ENCODE results near the gene GALK1. TPM values are rescaled to one million over a fixed set of nuclear protein-coding genes. Genes with fewer than 3 reads are reported as not detected.

Gene GALK1
- total and polyA plus RNA-seq, 4 donors = 23.0 to 70.5 (median 44.0) TPM

- ATAC-seq (ENCODE audit: insufficient read depth, low FRiP score) = no peak
Measured at GRCh38 chr17:75777296-75777922, 12.4 kb upstream of the GALK1 start.

GRCh38 chr17:75776386-75777295, 11.6 kb upstream of the GALK1 start:
- DNase-seq (peak in 2 of 3 donors; percentile 51 to 72), ATAC-seq (ENCODE audit: insufficient read depth, low FRiP score) (no peak)
- WGBS, 2 donors = 24 to 30% methylated on average over 15 of the region's 15 CpGs
- Histone ChIP-seq H3K9me3 (ENCODE audit: control insufficient read depth in 4 of 4, insufficient read depth in 3 of 4, low read length in 3 of 4) (no peaks in the 10 kb centered on the region), H3K4me1 (ENCODE audit: control insufficient read depth in 5 of 5, insufficient read depth in 5 of 5, low read length in 5 of 5) (peaks cover 0 to 17% (median 2%) of the 10 kb centered on the region in 5 donors), H3K4me3 (peak overlapping the region; percentile 19), H3K9ac (ENCODE audit: insufficient read depth in 1 of 2, low read length in 2 of 2) (peak overlapping the region; percentile 20 to 97), H3K36me3 (ENCODE audit: control insufficient read depth in 4 of 4, insufficient read depth in 4 of 4, low read length in 4 of 4) (peaks cover 5 to 47% (median 26%) of the 10 kb centered on the region in 4 donors), H3K27me3 (ENCODE audit: control insufficient read depth in 3 of 3, insufficient read depth in 3 of 3, low read length in 2 of 3) (no peaks in the 10 kb centered on the region), H3K27ac (ENCODE audit: low read depth in 1 of 2, low read length in 1 of 2) (peak overlapping the region; percentile 38 to 41)
- TF ChIP-seq CTCF (IDR thresholded peaks at IDR 0.05; ENCODE audit: control extremely low read depth, extremely low read depth) = no peak

More at GRCh38 chr17:75777296-75777922, 12.4 kb upstream of the GALK1 start:
- Histone ChIP-seq H3K36me3 (ENCODE audit: control insufficient read depth in 4 of 4, insufficient read depth in 4 of 4, low read length in 4 of 4) (peaks cover 5 to 47% (median 26%) of the 10 kb centered on the region in 4 donors), H3K27me3 (ENCODE audit: control insufficient read depth in 3 of 3, insufficient read depth in 3 of 3, low read length in 2 of 3) (no peaks in the 10 kb centered on the region), H3K27ac (ENCODE audit: low read depth in 1 of 2, low read length in 1 of 2) (no peak overlapping the region), H3K9ac (ENCODE audit: insufficient read depth in 1 of 2, low read length in 2 of 2) (peak overlapping the region; percentile 97), H3K4me3 (peak overlapping the region; percentile 19), H3K4me1 (ENCODE audit: control insufficient read depth in 5 of 5, insufficient read depth in 5 of 5, low read length in 5 of 5) (peaks cover 0 to 17% (median 2%) of the 10 kb centered on the region in 5 donors), H3K9me3 (ENCODE audit: control insufficient read depth in 4 of 4, insufficient read depth in 3 of 4, low read length in 3 of 4) (no peaks in the 10 kb centered on the region)
- DNase-seq = peak in 2 of 3 donors; percentile 64
- no peak for TF ChIP-seq CTCF (IDR thresholded peaks at IDR 0.05; ENCODE audit: control extremely low read depth, extremely low read depth)
- 8 to 11% methylated on average over 2 of the region's 2 CpGs for WGBS, 2 donors

- Histone ChIP-seq H3K4me3 (no peak overlapping the region), H3K27me3 (ENCODE audit: control insufficient read depth in 3 of 3, insufficient read depth in 3 of 3, low read length in 2 of 3) (no peaks in the 10 kb centered on the region), H3K27ac (ENCODE audit: low read depth in 1 of 2, low read length in 1 of 2) (peak overlapping the region in 1 of 2 donors; percentile 15), H3K9me3 (ENCODE audit: control insufficient read depth in 4 of 4, insufficient read depth in 3 of 4, low read length in 3 of 4) (no peaks in the 10 kb centered on the region), H3K36me3 (ENCODE audit: control insufficient read depth in 4 of 4, insufficient read depth in 4 of 4, low read length in 4 of 4) (peaks cover 5 to 47% (median 26%) of the 10 kb centered on the region in 4 donors), H3K9ac (ENCODE audit: insufficient read depth in 1 of 2, low read length in 2 of 2) (peak overlapping the region in 1 of 2 donors; percentile 49), H3K4me1 (ENCODE audit: control insufficient read depth in 5 of 5, insufficient read depth in 5 of 5, low read length in 5 of 5) (peaks cover 0 to 17% (median 4%) of the 10 kb centered on the region in 5 donors)
- 67 to 75% methylated on average over 6 of the region's 6 CpGs for WGBS, 2 donors
- TF ChIP-seq CTCF (IDR thresholded peaks at IDR 0.05; ENCODE audit: control extremely low read depth, extremely low read depth) = no peak
- DNase-seq (peak; percentile 55 to 79 (median 79)), ATAC-seq (ENCODE audit: insufficient read depth, low FRiP score) (no peak)
Measured at GRCh38 chr17:75774991-75775668, 10.1 kb upstream of the GALK1 start.

Measured in lung (tissue), 12 donors.